ENCODE measurements around the gene ANKS3.

ANKS3 gene

GRCh38 chr16:4766875-4767628, 33.0 kb upstream of the ANKS3 start, which contains the start of gene ZNF500:
Gene ZNF500, minus strand, starts transcription at chr16:4767162. Its CDS starts 1,184 bp downstream, at chr16:4765978.
- ATAC-seq (replicated peaks) (peak; percentile 90 to 92), DNase-seq (peak; percentile 96)
- Mint-ChIP-seq H3K4me3 (peak within 1 kb of the TSS; percentile 93 to 96), H3K27me3 (no peaks in the 10 kb centered on the region), H3K9me3 (no peaks in the 10 kb centered on the region), H3K4me1 (peaks cover 27 to 35% of the 10 kb centered on the region in 2 donors), H3K27ac (peak within 1 kb of the TSS; percentile 96), H3K36me3 (peaks cover 8 to 16% of the 10 kb centered on the region in 2 donors)

- peak overlapping the region; percentile 78 to 88 for H3K4me3 Mint-ChIP-seq
- H3K27ac Mint-ChIP-seq = peak overlapping the region; percentile 88
- no peaks in the 10 kb centered on the region for H3K9me3 Mint-ChIP-seq
- H3K36me3 Mint-ChIP-seq = peaks cover 13 to 25% of the 10 kb centered on the region in 2 donors
- ATAC-seq (replicated peaks) = no peak
- DNase-seq = no peak
- H3K27me3 Mint-ChIP-seq = no peaks in the 10 kb centered on the region
- H3K4me1 Mint-ChIP-seq = peaks cover 28 to 35% of the 10 kb centered on the region in 2 donors
These were observed 31.7 kb upstream of the ANKS3 start for GRCh38 chr16:4765511-4766474.

GRCh38 chr16:4763791-4764190, 29.7 kb upstream of the ANKS3 start:
- DNase-seq (no peak), ATAC-seq (replicated peaks) (no peak)
- Mint-ChIP-seq H3K4me3 (no peak overlapping the region), H3K27ac (no peak overlapping the region), H3K27me3 (no peaks in the 10 kb centered on the region), H3K36me3 (peaks cover 25 to 38% of the 10 kb centered on the region in 2 donors), H3K4me1 (peaks cover 26 to 35% of the 10 kb centered on the region in 2 donors), H3K9me3 (no peaks in the 10 kb centered on the region)

- DNase-seq (no peak), ATAC-seq (replicated peaks) (no peak)
- Mint-ChIP-seq H3K9me3 (no peaks in the 10 kb centered on the region), H3K27me3 (no peaks in the 10 kb centered on the region), H3K4me3 (no peak overlapping the region), H3K4me1 (peaks cover 15 to 21% of the 10 kb centered on the region in 2 donors), H3K36me3 (peaks cover 30 to 44% of the 10 kb centered on the region in 2 donors), H3K27ac (no peak overlapping the region)
These were observed 28.1 kb upstream of the ANKS3 start for GRCh38 chr16:4762205-4762604.

GRCh38 chr16:4760221-4760910, 26.3 kb upstream of the ANKS3 start:
- no peak overlapping the region for H3K27ac Mint-ChIP-seq
- H3K4me3 Mint-ChIP-seq = no peak overlapping the region

GRCh38 chr16:4755687-4756086, 21.6 kb upstream of the ANKS3 start:
- Mint-ChIP-seq H3K27ac (no peak overlapping the region), H3K36me3 (peaks cover 48 to 54% of the 10 kb centered on the region in 2 donors), H3K9me3 (peaks cover 3% of the 10 kb centered on the region in 2 donors), H3K4me3 (no peak overlapping the region), H3K27me3 (no peaks in the 10 kb centered on the region), H3K4me1 (peaks cover 0 to under 1% of the 10 kb centered on the region in 2 donors)
- no peak for DNase-seq
- no peak for ATAC-seq (replicated peaks)

More at GRCh38 chr16:4760221-4760910, 26.3 kb upstream of the ANKS3 start:
- Mint-ChIP-seq H3K27me3 (no peaks in the 10 kb centered on the region), H3K36me3 (peaks cover 43 to 56% of the 10 kb centered on the region in 2 donors), H3K4me1 (peaks cover 4 to 7% of the 10 kb centered on the region in 2 donors), H3K9me3 (peaks cover 3% of the 10 kb centered on the region in 2 donors)
- DNase-seq (no peak), ATAC-seq (replicated peaks) (no peak)

GRCh38 chr16:4754865-4755264, 20.8 kb upstream of the ANKS3 start:
- no peak overlapping the region for H3K4me3 Mint-ChIP-seq
- no peak overlapping the region for H3K27ac Mint-ChIP-seq
- no peaks in the 10 kb centered on the region for H3K4me1 Mint-ChIP-seq
- H3K36me3 Mint-ChIP-seq = peaks cover 42 to 48% of the 10 kb centered on the region in 2 donors
- no peaks in the 10 kb centered on the region for H3K27me3 Mint-ChIP-seq
- ATAC-seq (replicated peaks) = no peak
- no peak for DNase-seq
- peaks cover 3% of the 10 kb centered on the region in 2 donors for H3K9me3 Mint-ChIP-seq

GRCh38 chr16:4753227-4753626, 19.2 kb upstream of the ANKS3 start:
- DNase-seq (no peak), ATAC-seq (replicated peaks) (no peak)
- H3K4me3 Mint-ChIP-seq = no peak overlapping the region
- H3K4me1 Mint-ChIP-seq = peaks cover 0 to 11% of the 10 kb centered on the region in 2 donors
- H3K27ac Mint-ChIP-seq = no peak overlapping the region
- peaks cover 3% of the 10 kb centered on the region in 2 donors for H3K9me3 Mint-ChIP-seq
- peaks cover 36 to 40% of the 10 kb centered on the region in 2 donors for H3K36me3 Mint-ChIP-seq
- no peaks in the 10 kb centered on the region for H3K27me3 Mint-ChIP-seq

GRCh38 chr16:4752351-4753100, 18.5 kb upstream of the ANKS3 start:
- H3K4me3 Mint-ChIP-seq = no peak overlapping the region
- no peak overlapping the region for H3K27ac Mint-ChIP-seq
- H3K4me1 Mint-ChIP-seq = peaks cover 2 to 18% of the 10 kb centered on the region in 2 donors
- peaks cover 3% of the 10 kb centered on the region in 2 donors for H3K9me3 Mint-ChIP-seq
- DNase-seq (no peak), ATAC-seq (replicated peaks) (no peak)
- no peaks in the 10 kb centered on the region for H3K27me3 Mint-ChIP-seq
- peaks cover 36 to 40% of the 10 kb centered on the region in 2 donors for H3K36me3 Mint-ChIP-seq

GRCh38 chr16:4750896-4751295, 16.8 kb upstream of the ANKS3 start:
- no peaks in the 10 kb centered on the region for H3K27me3 Mint-ChIP-seq
- H3K36me3 Mint-ChIP-seq = peaks cover 31 to 34% of the 10 kb centered on the region in 2 donors
- H3K9me3 Mint-ChIP-seq = peaks cover 3% of the 10 kb centered on the region in 2 donors
- no peak overlapping the region for H3K27ac Mint-ChIP-seq
- DNase-seq (no peak), ATAC-seq (replicated peaks) (no peak)
- H3K4me3 Mint-ChIP-seq = no peak overlapping the region
- H3K4me1 Mint-ChIP-seq = peaks cover 9 to 28% of the 10 kb centered on the region in 2 donors

- H3K4me3 Mint-ChIP-seq = no peak overlapping the region
- H3K27ac Mint-ChIP-seq = peak overlapping the region; percentile 47
- no peaks in the 10 kb centered on the region for H3K27me3 Mint-ChIP-seq
- H3K9me3 Mint-ChIP-seq = no peaks in the 10 kb centered on the region
- ATAC-seq (replicated peaks) = peak in 1 of 2 donors; percentile 39
- H3K4me1 Mint-ChIP-seq = peaks cover 9 to 28% of the 10 kb centered on the region in 2 donors
- no peak for DNase-seq
- peaks cover 21 to 23% of the 10 kb centered on the region in 2 donors for H3K36me3 Mint-ChIP-seq
These were observed 15.7 kb upstream of the ANKS3 start for GRCh38 chr16:4749700-4750257.

GRCh38 chr16:4748682-4749411, 14.8 kb upstream of the ANKS3 start:
- ATAC-seq (replicated peaks) = no peak
- no peak overlapping the region for H3K4me3 Mint-ChIP-seq
- peak overlapping the region; percentile 65 for H3K27ac Mint-ChIP-seq

More at GRCh38 chr16:4748682-4749411, 14.8 kb upstream of the ANKS3 start:
- H3K9me3 Mint-ChIP-seq = no peaks in the 10 kb centered on the region
- no peak for DNase-seq
- H3K36me3 Mint-ChIP-seq = peaks cover 18 to 20% of the 10 kb centered on the region in 2 donors
- H3K4me1 Mint-ChIP-seq = peaks cover 9 to 28% of the 10 kb centered on the region in 2 donors
- H3K27me3 Mint-ChIP-seq = no peaks in the 10 kb centered on the region
